CD4-positive, alpha-beta T cell treated with Interleukin-17A for 1 hour (primary cell): ENCODE measurements around the gene SPON1.
"Not testable (repeated sequence)": the region's sequence is repeated elsewhere in the genome, so short reads cannot be mapped to it uniquely, and the experiment has no call there.

ENCODE experiments used
- DNase-seq: peaks from one replicate; pipeline ENCODE4 v3.0.0-alpha.2; 2020

Gene SPON1

DNA sequence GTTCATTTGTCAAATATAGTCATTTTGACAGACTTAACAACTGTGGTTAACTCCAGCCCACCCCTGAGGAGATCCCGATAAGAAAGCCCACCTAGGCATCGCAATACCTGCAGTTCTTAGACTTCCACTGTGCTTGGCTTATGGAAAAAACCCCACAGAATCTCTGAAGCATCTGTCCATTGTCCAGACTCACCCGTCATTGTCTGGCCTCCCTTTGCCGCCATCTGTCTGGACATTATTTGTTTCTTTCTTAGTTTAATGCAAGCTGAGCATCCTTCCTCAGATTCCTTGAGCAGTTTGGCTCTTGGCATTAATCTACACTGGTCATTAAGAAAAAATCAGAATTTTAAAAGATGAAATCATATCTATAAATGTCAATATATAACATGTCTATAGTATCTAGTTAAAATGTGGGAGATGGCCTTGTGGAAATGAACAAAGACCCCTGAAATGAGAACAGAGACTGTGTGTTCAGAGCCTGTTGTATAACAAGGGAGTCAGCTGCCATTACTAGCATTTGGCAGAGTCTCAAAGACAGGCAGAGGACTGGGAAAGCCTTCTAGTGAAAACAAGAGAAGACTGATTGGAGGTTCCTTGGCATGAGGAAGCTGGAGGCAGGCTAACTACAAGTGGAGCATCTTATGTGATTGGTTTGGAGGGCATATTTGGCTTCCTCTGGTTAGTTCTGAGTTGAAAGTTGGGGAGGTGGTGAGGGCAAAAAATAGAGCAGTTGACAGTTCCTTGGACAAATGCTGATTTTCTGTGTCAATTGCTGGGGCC is 80.4 kb downstream of the SPON1 start:
- DNase-seq = no peak

- DNase-seq = no peak
These were observed 82.4 kb downstream of the SPON1 start for GRCh38 chr11:14044916-14045315.

DNA sequence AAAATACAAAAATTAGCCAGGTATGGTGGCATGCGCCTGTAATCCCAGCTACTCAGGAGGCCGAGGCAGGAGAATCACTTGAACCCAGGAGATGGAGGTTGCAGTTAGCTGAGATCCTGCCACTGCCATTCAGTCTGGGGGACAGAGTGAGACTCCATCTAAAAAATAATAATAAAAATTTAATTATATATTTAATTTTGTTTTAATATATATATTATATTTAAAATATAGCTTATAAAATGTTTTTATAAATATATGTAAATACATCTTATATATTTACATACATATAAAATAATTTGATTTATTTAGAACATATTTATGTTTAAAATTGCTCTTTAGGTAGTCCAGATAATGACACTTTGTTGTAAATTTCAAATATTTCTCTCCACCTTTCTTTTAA is 82.9 kb downstream of the SPON1 start:
- no peak for DNase-seq

- DNase-seq = no peak
These were observed 89.7 kb downstream of the SPON1 start for GRCh38 chr11:14052198-14052597.

- DNase-seq = no peak
These were observed 91.9 kb downstream of the SPON1 start for GRCh38 chr11:14054116-14055107.

GRCh38 chr11:14055936-14056335 is 93.4 kb downstream of the SPON1 start:
- no peak for DNase-seq

DNA sequence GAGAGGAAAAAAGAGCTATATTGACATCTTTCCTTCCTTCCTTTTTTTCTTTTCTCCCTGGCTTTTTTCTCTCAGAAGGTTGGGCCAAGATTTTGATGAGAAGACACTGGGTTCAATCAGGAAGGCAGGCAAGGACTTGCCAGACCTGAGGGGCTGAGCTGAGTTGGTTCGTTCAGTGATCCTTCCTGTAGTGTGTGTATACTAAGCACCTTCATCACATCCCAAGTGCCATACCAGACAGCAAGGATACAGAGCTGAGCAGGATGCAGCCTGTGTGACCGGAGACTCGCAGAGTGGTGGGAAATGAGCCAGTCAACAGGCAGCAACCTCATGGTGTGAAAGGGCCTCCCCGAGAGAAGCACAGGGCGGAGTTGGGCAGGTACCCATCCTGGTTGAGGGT is 95.5 kb downstream of the SPON1 start:
- no peak for DNase-seq

GRCh38 chr11:14059491-14059890 is 97.0 kb downstream of the SPON1 start:
- no peak for DNase-seq

GRCh38 chr11:14061721-14062120 is 99.2 kb downstream of the SPON1 start:
- DNase-seq = no peak

GRCh38 chr11:14065141-14065540 is 102.6 kb downstream of the SPON1 start:
- no peak for DNase-seq

GRCh38 chr11:14065681-14066080 is 103.2 kb downstream of the SPON1 start:
- no peak for DNase-seq

DNA sequence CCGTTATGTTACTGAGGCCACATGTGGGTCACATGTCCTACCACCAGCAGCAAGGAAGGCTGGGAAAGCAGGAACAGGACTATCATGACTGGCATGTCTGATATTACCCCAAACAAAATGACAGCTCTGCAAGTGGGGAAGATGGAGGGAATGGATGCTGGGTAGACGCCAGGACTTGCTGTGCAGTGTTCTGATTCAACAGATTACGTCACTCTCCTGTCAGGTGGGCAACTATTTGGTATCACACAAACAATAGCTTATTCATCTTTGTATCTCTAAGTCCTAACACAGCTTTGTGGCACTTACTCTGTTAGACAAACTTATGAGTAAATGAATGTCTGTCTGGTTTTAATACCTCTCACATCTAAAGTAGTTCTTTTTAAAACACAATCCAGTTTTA is 105.2 kb downstream of the SPON1 start:
- no peak for DNase-seq

- DNase-seq = no peak
These were observed 108.4 kb downstream of the SPON1 start for GRCh38 chr11:14070896-14071295.

GRCh38 chr11:14073849-14074476 is 111.4 kb downstream of the SPON1 start:
- no peak for DNase-seq

GRCh38 chr11:14075118-14076078 is 112.9 kb downstream of the SPON1 start:
- DNase-seq = peak; percentile 65

DNA sequence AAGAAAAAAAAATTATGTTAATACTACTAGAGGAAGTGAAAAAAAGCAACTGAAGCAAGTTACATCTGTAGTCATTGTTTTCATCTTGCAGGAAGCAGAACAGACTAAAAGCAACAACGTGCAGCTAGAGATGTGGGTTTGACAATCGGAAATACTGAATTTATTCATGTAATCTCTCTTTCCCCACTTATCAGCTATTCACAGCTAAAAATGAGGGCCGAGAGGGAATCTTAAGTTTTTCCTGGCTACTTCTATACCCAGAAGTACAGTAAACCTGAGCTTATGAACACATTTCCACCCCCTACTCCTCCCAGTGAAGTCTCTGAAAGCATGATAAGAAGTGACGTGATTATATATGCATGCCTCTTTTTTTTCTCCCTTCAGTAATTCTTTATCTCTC is 116.5 kb downstream of the SPON1 start:
- DNase-seq = peak; percentile 19

- no peak for DNase-seq
These were observed 117.3 kb downstream of the SPON1 start for GRCh38 chr11:14079797-14080196.

DNA sequence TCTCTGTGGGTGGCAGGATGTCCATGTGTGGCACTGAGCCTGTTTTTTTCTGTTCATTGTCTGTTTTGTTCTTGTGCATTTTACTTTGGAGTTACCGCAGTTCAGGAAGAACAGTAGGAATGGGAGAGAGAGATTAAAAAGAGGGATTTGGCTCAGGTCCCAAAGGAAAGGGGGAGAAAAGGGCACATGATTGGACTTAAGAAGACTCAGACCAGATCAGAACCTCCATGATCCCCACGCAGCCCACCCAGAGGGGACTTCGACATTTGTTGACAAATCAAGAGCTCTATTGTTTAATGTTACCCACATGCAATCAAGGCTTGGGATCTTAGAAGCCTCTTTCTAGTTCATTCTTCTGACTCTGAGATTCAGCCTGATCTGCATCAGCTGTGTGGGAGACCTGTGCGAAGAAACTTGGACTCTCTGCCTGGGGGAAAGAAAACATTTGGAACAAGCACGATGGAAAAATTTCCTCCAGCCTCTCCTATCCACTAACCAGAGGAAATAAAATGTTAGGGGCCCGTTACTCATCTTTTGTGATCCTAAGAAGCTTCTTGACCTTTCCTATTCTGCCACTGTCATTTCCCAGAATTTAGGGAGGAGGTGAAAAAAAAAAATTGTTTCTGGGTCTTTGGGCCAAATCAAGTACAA is 119.2 kb downstream of the SPON1 start:
- DNase-seq = no peak

DNA sequence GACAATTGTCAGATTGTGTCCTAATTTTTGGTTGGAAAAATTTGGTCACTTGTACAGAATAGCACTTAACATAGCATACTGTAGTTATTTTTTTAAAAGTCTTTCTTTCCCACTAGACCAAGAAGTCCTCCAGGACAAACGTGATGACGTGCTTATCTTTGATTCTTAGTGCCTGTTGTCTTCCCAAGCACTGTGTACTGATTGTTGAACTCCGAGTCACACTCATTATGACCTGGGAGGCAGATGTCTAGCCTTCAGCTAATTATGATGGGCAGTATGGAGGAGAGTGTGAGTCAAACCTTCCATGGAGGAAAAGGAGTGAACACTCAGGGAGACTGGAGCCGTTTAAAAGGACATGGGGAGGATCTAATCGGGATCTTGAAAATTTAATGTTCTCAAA is 119.8 kb downstream of the SPON1 start:
- no peak for DNase-seq

- not testable (repeated sequence) for DNase-seq
These were observed 126.3 kb downstream of the SPON1 start for GRCh38 chr11:14088861-14089260.

DNA sequence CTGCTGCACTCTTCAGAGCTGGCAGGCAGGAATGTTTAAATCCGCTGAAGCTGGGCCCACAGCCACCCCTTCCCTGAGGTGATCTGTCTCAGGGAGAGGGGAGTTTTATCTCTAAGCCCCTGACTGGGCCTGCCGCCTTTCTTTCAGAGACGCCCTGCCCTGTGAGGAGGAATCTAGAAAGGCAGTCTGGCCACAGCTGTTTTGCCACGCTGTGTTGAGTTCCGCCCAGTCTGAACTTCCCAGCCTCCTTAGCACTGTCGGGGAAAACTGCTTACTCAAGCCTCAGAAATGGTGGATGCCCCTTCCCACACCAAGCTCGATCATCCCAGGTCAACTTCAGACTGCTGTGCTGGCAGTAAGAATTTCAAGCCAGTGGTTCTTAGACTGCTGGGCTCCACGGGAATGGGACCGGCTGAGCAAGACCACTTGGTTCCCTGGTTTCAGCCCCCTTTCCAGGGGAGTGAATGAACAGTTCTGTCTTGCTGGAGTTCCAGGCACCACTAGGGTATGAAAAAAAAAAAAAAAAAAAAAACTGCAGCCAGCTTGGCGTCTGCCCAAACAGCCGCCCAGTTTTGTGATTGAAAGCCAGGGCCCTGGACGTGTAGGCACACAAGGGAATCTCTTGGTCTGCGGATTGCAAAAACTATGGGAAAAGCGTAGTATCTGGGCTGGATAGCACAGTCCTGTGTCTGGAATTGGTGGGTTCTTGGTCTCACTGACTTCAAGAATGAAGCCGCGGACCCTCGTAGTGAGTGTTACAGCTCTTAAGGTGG is 127.4 kb downstream of the SPON1 start:
- no peak for DNase-seq
